SU-DHL-6 (cell line): Measurements from ENCODE around the gene DMAP1.

Experiments used
- H2AFZ ChIP-seq: fragments of 200-600 bp; sonication (generic); 2 replicates; pipeline ENCODE4 v1.6.1; 2014; ENCODE audit warnings: low read depth, mild to moderate bottlenecking, moderate library complexity, mixed read lengths, antibody characterized with exemption, low read length; ENCODE audit not compliant: severe bottlenecking
- H3F3A ChIP-seq: fragments of 200-600 bp; shearing (Covaris generic); 2 replicates; pipeline ENCODE4 v1.6.0; 2016; ENCODE audit warnings: antibody characterized with exemption, mild to moderate bottlenecking; ENCODE audit not compliant: insufficient read depth
- H3K27ac ChIP-seq: fragments of 200-600 bp; sonication (generic); 2 replicates; pipeline ENCODE4 v1.5.1; 2016; ENCODE audit warnings: low read depth, mild to moderate bottlenecking, low read length, moderate library complexity, mixed read lengths
- H3K27me3 ChIP-seq: fragments of 200-600 bp; sonication (generic), shearing (Covaris generic); 2 replicates; pipeline ENCODE4 v1.6.0; 2014; ENCODE audit warnings: mild to moderate bottlenecking, low read length
- H3K36me3 ChIP-seq: fragments of 200-600 bp; sonication (generic); 2 replicates; pipeline ENCODE4 v1.6.1; 2014; ENCODE audit warnings: mild to moderate bottlenecking, low read length, mixed read lengths
- H3K4me2 ChIP-seq: fragments of 300-600, 200-600 bp; shearing (Covaris generic), sonication (generic); 2 replicates; pipeline ENCODE4 v1.6.0; 2014; ENCODE audit warnings: low read length, low read depth, mild to moderate bottlenecking; ENCODE audit not compliant: poor library complexity, severe bottlenecking
- H3K4me3 ChIP-seq: fragments of 200-600 bp; sonication (generic); 2 replicates; pipeline ENCODE4 v1.5.1; 2014; ENCODE audit warnings: antibody characterized with exemption, low read length, mild to moderate bottlenecking, mixed read lengths; ENCODE audit not compliant: insufficient read depth, poor library complexity, severe bottlenecking
- H3K79me2 ChIP-seq: fragments of 200-600 bp; sonication (generic); 2 replicates; pipeline ENCODE4 v1.6.1; 2014; ENCODE audit warnings: mild to moderate bottlenecking, low read length, moderate library complexity; ENCODE audit not compliant: insufficient read depth
- H3K9ac ChIP-seq: fragments of 200-600 bp; sonication (generic); 2 replicates; pipeline ENCODE4 v1.7.0; 2014; ENCODE audit warnings: mild to moderate bottlenecking, low read length
- H3K9me2 ChIP-seq: fragments of 200-600 bp; sonication (generic); replicated peaks from 2 replicates; pipeline ENCODE4 v1.6.1; 2014; ENCODE audit warnings: low read length; ENCODE audit not compliant: insufficient read depth
- H3K9me3 ChIP-seq: fragments of 200-600 bp; sonication (generic); 2 replicates; pipeline ENCODE4 v1.6.1; 2014; ENCODE audit warnings: low read length, mixed read lengths; ENCODE audit not compliant: insufficient read depth
- H4K20me1 ChIP-seq: fragments of 200-600 bp; sonication (generic); 2 replicates; pipeline ENCODE4 v1.6.1; 2014; ENCODE audit warnings: low read depth, mild to moderate bottlenecking, antibody characterized with exemption, low read length, moderate library complexity, mixed read lengths
- EZH2phosphoT487 ChIP-seq: fragments of 200-600 bp; sonication (generic), shearing (Covaris generic); conservative IDR thresholded peaks from 2 replicates; pipeline ENCODE4 v1.6.1; 2018; ENCODE audit warnings: mild to moderate bottlenecking, antibody characterized with exemption, low read length, moderate library complexity, mixed read lengths
- TF ChIP-seq, protein P1 (sequence below): fragments of 200-600 bp; sonication (generic); IDR thresholded peaks from one replicate; pipeline ENCODE4 v1.5.1; 2017; ENCODE audit warnings: antibody characterized with exemption, mild to moderate bottlenecking, low read length, moderate library complexity; ENCODE audit not compliant: insufficient read depth, poor library complexity, severe bottlenecking

DMAP1 gene

GRCh38 chr1:44233593-44233992, 20.3 kb downstream of the DMAP1 start:
- Histone ChIP-seq H3K79me2 (no peaks in the 10 kb centered on the region), H3K27me3 (no peaks in the 10 kb centered on the region), H4K20me1 (no peaks in the 10 kb centered on the region), H3K9me3 (no peaks in the 10 kb centered on the region), H3K27ac (no peak overlapping the region), H3F3A (no peaks in the 10 kb centered on the region), H3K4me3 (no peak overlapping the region), H3K36me3 (no peaks in the 10 kb centered on the region), H2AFZ (no peak overlapping the region), H3K9me2 (no peaks in the 10 kb centered on the region), H3K4me2 (no peak overlapping the region), H3K9ac (no peak overlapping the region)
- TF ChIP-seq EZH2phosphoT487 = no peak
- TF ChIP-seq, protein P1, sequence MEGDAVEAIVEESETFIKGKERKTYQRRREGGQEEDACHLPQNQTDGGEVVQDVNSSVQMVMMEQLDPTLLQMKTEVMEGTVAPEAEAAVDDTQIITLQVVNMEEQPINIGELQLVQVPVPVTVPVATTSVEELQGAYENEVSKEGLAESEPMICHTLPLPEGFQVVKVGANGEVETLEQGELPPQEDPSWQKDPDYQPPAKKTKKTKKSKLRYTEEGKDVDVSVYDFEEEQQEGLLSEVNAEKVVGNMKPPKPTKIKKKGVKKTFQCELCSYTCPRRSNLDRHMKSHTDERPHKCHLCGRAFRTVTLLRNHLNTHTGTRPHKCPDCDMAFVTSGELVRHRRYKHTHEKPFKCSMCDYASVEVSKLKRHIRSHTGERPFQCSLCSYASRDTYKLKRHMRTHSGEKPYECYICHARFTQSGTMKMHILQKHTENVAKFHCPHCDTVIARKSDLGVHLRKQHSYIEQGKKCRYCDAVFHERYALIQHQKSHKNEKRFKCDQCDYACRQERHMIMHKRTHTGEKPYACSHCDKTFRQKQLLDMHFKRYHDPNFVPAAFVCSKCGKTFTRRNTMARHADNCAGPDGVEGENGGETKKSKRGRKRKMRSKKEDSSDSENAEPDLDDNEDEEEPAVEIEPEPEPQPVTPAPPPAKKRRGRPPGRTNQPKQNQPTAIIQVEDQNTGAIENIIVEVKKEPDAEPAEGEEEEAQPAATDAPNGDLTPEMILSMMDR = no peak

DNA sequence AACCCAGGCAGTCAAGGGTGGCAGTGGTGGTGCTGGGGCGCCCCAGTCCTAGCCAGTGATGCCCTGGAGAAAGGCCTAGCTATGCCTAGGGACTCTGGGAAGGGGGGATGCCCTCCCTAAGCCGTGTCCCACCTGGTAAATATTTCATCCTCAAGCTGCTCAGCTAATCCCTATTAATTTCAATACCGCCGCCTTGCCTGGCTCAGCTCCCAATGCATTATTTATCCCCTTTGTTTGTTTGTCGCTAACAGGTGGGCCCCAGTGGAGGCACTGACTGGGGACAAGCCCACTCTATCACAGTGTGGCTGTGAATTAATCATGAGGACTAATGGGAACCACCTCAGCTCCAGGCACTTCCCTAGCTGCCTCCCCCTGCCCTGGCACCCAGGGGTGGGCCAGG, 22.5 kb downstream of the DMAP1 start:
- Histone ChIP-seq H3K9ac (no peak overlapping the region), H3K9me2 (no peaks in the 10 kb centered on the region), H3K4me3 (no peak overlapping the region), H3F3A (no peaks in the 10 kb centered on the region), H3K36me3 (no peaks in the 10 kb centered on the region), H3K9me3 (no peaks in the 10 kb centered on the region), H4K20me1 (no peaks in the 10 kb centered on the region), H3K79me2 (no peaks in the 10 kb centered on the region), H2AFZ (no peak overlapping the region), H3K27me3 (no peaks in the 10 kb centered on the region), H3K27ac (no peak overlapping the region), H3K4me2 (no peak overlapping the region)
- no peak for TF ChIP-seq EZH2phosphoT487
- TF ChIP-seq, protein P1 = no peak

DNA sequence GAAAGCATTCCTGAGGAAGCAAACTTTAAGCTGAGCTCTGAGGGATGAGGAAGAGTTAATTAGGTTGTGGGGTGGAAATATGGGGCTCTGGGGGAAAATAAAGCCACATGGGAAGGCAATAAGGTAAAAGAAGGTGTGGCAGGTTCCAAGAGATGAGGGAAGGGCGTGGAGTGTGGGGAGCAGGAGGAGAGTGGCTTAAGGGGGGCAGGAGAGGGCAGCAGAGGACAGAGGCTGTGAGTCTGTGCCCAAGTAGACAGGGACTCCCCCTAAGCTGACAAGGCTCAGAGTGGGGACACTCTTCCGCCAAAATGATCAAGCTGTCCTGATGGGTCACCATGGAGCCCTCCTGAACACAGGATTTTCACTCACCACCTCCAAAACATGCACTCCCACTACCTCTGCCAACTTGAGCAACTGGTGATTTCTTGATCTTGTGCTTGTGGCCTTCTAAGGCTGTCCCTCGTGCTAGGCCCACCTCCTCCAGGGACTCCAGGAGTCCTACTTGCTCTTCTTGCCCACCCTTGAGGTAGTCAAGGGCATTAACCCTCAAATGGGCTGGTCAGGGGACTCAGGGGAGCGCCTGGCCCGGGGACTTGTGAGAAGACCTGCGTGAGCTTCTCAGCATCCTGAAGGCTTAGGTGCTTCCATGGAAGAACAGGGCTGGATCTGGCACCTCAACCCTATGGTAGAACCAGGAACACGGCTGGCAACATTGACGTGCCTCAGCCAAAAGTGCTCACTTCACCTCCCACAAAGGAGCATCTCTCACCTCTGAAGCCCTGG, 23.4 kb downstream of the DMAP1 start:
- Histone ChIP-seq H3K4me2 (no peak overlapping the region), H3K9me2 (no peaks in the 10 kb centered on the region), H3K9me3 (no peaks in the 10 kb centered on the region), H3K9ac (no peak overlapping the region), H3K79me2 (no peaks in the 10 kb centered on the region), H3K36me3 (no peaks in the 10 kb centered on the region), H4K20me1 (no peaks in the 10 kb centered on the region), H3K27me3 (no peaks in the 10 kb centered on the region), H3F3A (no peaks in the 10 kb centered on the region), H3K27ac (no peak overlapping the region), H2AFZ (no peak overlapping the region), H3K4me3 (no peak overlapping the region)
- TF ChIP-seq EZH2phosphoT487 = no peak
- TF ChIP-seq, protein P1 = no peak
